Cardiac muscle cell (in vitro differentiated cells and primary cell): Measurements from ENCODE around the gene HHATL. TPM values are rescaled to one million over a fixed set of nuclear protein-coding genes. Genes with fewer than 3 reads are reported as not detected.

ENCODE experiments used
- DNase-seq, 2 donors: peaks; one replicate each; pipeline versions ENCODE4 v3.0.0 to v3.0.0-alpha.2; 2010 to 2017; ENCODE audit warnings: low read depth in 1 of 2, low spot score in 1 of 2
- H3K27ac ChIP-seq: fragments of 200-600 bp; sonication (generic); 2 replicates; pipeline ENCODE4 v1.5.1; 2016
- H3K27me3 ChIP-seq: fragments of 200-600 bp; sonication (generic); 2 replicates; pipeline ENCODE4 v1.6.0; 2016; ENCODE audit warnings: control low read depth
- H3K36me3 ChIP-seq: fragments of 200-600 bp; sonication (generic); 2 replicates; pipeline ENCODE4 v1.5.1; 2016; ENCODE audit warnings: control low read depth
- H3K4me1 ChIP-seq: fragments of 200-600 bp; sonication (generic); 2 replicates; pipeline ENCODE4 v1.8.1; 2017; ENCODE audit warnings: low read depth, mild to moderate bottlenecking, mixed run types
- H3K4me3 ChIP-seq: fragments of 200-600 bp; sonication (generic); 2 replicates; pipeline ENCODE4 v1.5.1; 2016; ENCODE audit warnings: mild to moderate bottlenecking
- H3K9me3 ChIP-seq: fragments of 200-600 bp; sonication (generic); 2 replicates; pipeline ENCODE4 v1.5.1; 2017; ENCODE audit warnings: low read depth, mild to moderate bottlenecking, control low read depth
- polyA plus RNA-seq: library from polyadenylated mRNA; unstranded; fragments of >200 nt; fragmentation: Nextera tagmentation; extraction: Ambion mirVana; gene quantifications from 2 replicates; pipeline ENCODE4 v1.2.1, GENCODE V29; 2016
- total RNA-seq: library from RNA; depleted of rRNA; stranded (reverse); fragments of >200 nt; gene quantifications from 2 replicates; pipeline ENCODE4 v1.2.3, GENCODE V29; 2016
- TF ChIP-seq, protein P1 (sequence below): IDR thresholded peaks from 2 replicates; pipeline ENCODE4 v1.5.1; 2012; ENCODE audit warnings: low read depth, mild to moderate bottlenecking, low read length

The HHATL gene
- total and polyA plus RNA-seq, 2 experiments from 2014 or later: 7.8 to 8.1 TPM

DNA sequence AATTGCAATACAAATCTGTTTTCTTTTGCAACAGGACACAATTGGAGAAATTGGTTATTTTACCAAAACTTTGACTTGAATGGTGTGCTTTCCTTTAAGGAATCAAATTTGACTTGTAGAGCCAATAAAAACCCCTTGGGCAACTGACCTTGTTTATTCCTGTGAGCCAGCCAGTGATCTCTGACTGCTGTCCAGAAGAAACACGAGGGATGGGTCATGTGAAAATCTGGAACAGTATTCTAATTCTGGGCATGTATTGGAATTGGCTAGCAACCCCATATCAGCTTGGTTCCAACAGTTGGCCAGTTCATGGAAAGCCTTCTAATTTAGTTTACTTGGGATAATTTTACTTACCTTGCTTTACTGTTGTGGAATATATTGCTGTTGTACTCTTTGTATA lies 19.1 kb upstream of the HHATL start:
- TF ChIP-seq, protein P1, sequence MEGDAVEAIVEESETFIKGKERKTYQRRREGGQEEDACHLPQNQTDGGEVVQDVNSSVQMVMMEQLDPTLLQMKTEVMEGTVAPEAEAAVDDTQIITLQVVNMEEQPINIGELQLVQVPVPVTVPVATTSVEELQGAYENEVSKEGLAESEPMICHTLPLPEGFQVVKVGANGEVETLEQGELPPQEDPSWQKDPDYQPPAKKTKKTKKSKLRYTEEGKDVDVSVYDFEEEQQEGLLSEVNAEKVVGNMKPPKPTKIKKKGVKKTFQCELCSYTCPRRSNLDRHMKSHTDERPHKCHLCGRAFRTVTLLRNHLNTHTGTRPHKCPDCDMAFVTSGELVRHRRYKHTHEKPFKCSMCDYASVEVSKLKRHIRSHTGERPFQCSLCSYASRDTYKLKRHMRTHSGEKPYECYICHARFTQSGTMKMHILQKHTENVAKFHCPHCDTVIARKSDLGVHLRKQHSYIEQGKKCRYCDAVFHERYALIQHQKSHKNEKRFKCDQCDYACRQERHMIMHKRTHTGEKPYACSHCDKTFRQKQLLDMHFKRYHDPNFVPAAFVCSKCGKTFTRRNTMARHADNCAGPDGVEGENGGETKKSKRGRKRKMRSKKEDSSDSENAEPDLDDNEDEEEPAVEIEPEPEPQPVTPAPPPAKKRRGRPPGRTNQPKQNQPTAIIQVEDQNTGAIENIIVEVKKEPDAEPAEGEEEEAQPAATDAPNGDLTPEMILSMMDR: no peak
- Histone ChIP-seq H3K36me3 (no peaks in the 10 kb centered on the region), H3K4me3 (no peak overlapping the region), H3K4me1 (peaks cover 9% of the 10 kb centered on the region), H3K9me3 (no peaks in the 10 kb centered on the region), H3K27me3 (no peaks in the 10 kb centered on the region), H3K27ac (no peak overlapping the region)
- DNase-seq: no peak

DNA sequence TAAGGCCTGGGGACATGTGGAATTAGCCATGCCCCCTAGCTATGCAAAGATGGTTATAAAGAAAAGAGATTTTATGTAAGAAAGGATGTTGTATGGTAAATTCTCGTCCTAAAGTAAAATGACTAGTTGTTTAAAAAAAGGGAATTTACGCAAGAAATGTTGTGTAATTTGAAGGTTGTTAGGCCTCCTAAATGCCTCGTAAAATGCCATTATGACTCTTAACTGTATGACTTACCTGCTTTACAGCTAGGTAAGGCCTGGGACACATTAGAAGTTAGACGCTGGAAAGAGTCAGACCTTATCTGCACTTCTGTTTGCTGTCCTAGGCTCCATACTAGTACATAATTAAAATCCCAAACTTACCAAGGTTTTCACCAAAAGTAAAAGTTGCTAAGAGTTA lies 17.5 kb upstream of the HHATL start:
- Histone ChIP-seq H3K36me3 (no peaks in the 10 kb centered on the region), H3K27me3 (no peaks in the 10 kb centered on the region), H3K9me3 (no peaks in the 10 kb centered on the region), H3K4me3 (no peak overlapping the region), H3K4me1 (peaks cover 9% of the 10 kb centered on the region), H3K27ac (no peak overlapping the region)
- DNase-seq: no peak
- TF ChIP-seq, protein P1: no peak

DNA sequence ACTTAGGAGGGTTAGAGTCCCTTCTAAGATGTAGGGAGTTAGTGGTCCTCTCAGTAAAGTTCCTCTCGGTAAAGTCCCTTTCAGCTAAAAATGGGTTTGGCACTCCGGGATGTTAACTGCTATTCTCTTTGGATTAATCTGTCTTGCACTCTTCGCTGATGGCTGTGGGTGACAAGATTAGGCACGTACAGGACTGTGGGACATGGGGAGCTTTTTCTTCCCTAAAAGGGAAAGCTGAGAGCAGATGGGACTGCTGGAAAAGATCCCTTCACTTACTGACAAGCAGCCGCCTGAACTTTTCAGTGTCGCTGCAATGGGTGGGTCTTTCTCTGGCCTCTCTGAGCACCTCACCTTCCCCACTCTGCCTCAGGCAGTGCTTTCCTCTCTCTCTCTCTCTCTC lies 16.4 kb upstream of the HHATL start:
- Histone ChIP-seq H3K9me3 (no peaks in the 10 kb centered on the region), H3K27ac (no peak overlapping the region), H3K36me3 (no peaks in the 10 kb centered on the region), H3K4me3 (no peak overlapping the region), H3K27me3 (no peaks in the 10 kb centered on the region), H3K4me1 (peaks cover 9% of the 10 kb centered on the region)
- TF ChIP-seq, protein P1: no peak
- no peak for DNase-seq

DNA sequence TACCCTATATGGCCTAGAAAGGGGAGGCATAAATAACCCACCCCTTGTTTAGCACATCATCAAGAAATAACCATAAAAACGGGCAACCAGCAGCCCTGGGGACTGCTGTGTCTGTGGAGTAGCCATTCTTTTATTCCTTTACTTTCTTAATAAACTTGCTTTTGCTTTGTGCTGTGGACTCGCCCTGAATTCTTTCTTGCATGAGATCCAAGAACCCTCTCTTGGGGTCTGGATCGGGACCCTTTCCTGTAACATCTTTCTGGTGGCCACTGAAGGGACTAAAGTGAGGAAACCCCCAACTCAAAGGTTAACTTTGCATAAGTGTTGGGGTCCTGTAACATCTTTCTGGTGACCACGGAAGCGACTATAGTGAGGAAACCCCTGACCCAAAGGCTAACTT lies 15.7 kb upstream of the HHATL start:
- H3K27ac ChIP-seq: no peak overlapping the region
- H3K27me3 ChIP-seq: no peaks in the 10 kb centered on the region
- TF ChIP-seq, protein P1: no peak
- H3K4me1 ChIP-seq: peaks cover 9% of the 10 kb centered on the region
- no peak for DNase-seq
- H3K9me3 ChIP-seq: no peaks in the 10 kb centered on the region
- no peaks in the 10 kb centered on the region for H3K36me3 ChIP-seq
- H3K4me3 ChIP-seq: no peak overlapping the region

DNA sequence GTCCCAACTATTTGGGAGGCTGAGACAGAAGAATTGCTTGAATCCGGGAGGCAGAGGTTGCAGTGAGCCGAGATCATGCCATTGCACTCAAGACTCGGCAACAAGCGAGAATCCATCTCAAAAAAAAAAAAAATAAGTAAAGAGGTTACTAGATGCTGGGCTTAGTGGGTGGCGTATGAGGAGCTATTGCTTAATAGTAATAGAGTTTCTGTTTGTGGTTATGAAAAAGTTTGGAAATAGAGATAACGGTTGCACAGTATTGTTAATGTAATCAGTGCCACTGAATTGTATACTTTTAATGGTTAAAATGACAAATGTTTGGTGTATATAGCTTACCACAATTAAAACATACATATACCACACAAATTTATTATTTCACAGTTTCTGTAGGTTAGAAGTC lies 14.7 kb upstream of the HHATL start:
- DNase-seq: peak in 1 of 2 donors; percentile 46
- Histone ChIP-seq H3K4me1 (peaks cover 9% of the 10 kb centered on the region), H3K9me3 (no peaks in the 10 kb centered on the region), H3K27ac (no peak overlapping the region), H3K4me3 (no peak overlapping the region), H3K27me3 (no peaks in the 10 kb centered on the region), H3K36me3 (no peaks in the 10 kb centered on the region)
- TF ChIP-seq, protein P1: no peak

DNA sequence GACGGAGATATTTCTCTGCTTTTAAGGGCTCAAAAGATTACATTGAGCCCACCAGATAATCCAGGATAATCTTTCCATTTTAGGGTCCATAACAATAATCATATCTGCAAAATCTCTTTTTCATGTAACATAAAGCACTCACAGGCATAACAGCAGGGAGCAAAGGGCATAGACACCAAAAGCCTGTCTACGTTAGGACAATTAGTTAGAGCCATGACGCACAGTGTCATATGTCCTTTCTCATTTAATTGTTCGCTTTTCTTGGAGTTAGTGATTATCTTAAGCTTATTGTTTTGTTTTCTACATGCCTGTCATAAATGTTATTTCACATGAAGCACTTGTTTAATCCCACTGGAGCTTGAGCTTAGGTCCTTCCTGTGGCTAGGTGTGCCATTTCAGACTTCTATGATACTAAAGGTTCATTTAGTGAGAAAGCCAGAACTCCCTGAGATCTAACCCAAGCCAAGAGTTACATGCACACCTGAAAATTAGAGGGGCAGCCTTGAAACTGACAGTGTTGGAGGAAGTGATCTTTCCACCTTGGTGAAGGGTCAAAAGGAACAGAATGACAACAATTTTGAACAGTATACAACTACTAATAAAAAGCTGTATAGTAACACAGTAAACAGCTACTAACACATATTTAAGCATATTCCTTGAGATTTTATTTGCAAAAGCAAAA lies 11.7 kb upstream of the HHATL start:
- H3K4me1 ChIP-seq: peaks cover 2% of the 10 kb centered on the region

More for the DNA sequence above, 11.7 kb upstream of the HHATL start:
- H3K36me3 ChIP-seq: no peaks in the 10 kb centered on the region
- TF ChIP-seq, protein P1: no peak
- H3K27me3 ChIP-seq: no peaks in the 10 kb centered on the region
- DNase-seq: no peak
- no peaks in the 10 kb centered on the region for H3K9me3 ChIP-seq
- no peak overlapping the region for H3K4me3 ChIP-seq
- no peak overlapping the region for H3K27ac ChIP-seq
